Measurements from ENCODE around the gene PLXNA4.

GRCh38 chr7:132526111-132526740, 50.0 kb downstream of the PLXNA4 start:
- no peak for TF ChIP-seq CTCF (IDR thresholded peaks at IDR 0.05 in 4 of 5, conservative IDR thresholded peaks at IDR 0.05 in 1 of 5)
- no peak for TF ChIP-seq POLR2A (IDR thresholded peaks at IDR 0.05)
